ENCODE results near the gene SERAC1. TPM values are rescaled to one million over a fixed set of nuclear protein-coding genes. Genes with fewer than 3 reads are reported as not detected.
"Not testable (repeated sequence)": the region's sequence is repeated elsewhere in the genome, so short reads cannot be mapped to it uniquely, and the experiment has no call there.

SERAC1 gene
- total RNA-seq, 1 experiment from 2014 or later, result 7.6 TPM

- Mint-ChIP-seq H3K4me1 (peaks cover 23 to 35% of the 10 kb centered on the region in 2 experiments), H3K27ac (peak overlapping the region in 1 of 3 experiments; percentile 65; a peak in 2 of 7 replicates), H3K27me3 (ENCODE audit: low read depth) (peaks cover 12% of the 10 kb centered on the region), H3K9me3 (no peaks in the 10 kb centered on the region; a peak in 1 of 5 replicates), H3K36me3 (ENCODE audit: insufficient read depth in 1 of 3, low read depth in 3 of 3) (peaks cover 0 to 15% (median 3%) of the 10 kb centered on the region in 3 experiments; a peak in 4 of 7 replicates), H3K4me3 (no peak overlapping the region)
- Histone ChIP-seq H2BK12ac (ENCODE audit: insufficient read length, low read depth, low read length) (no peak overlapping the region), H3K23ac (ENCODE audit: insufficient read length, low read depth, low read length) (no peak overlapping the region), H4K8ac (replicated peaks; ENCODE audit: insufficient read length, low read depth, low read length) (no peak overlapping the region), H3K14ac (ENCODE audit: insufficient read depth, low read length) (no peak overlapping the region), H4K91ac (ENCODE audit: insufficient read length, low read depth, low read length) (no peak overlapping the region), H3K9me3 (ENCODE audit: control insufficient read depth, low read depth, low read length) (no peaks in the 10 kb centered on the region), H2BK20ac (ENCODE audit: low read depth, low read length, poor library complexity, severe bottlenecking) (no peak overlapping the region), H4K5ac (ENCODE audit: insufficient read length, low read depth, low read length) (no peak overlapping the region), H3T11ph (ENCODE audit: low read length) (no peak overlapping the region), H3K79me1 (ENCODE audit: insufficient read depth, low read depth, low read length, poor library complexity, severe bottlenecking) (no peaks in the 10 kb centered on the region), H3K9ac (ENCODE audit: extremely low read depth, insufficient read length, low read length) (no peak overlapping the region), H3K23me2 (ENCODE audit: insufficient read length, low read depth, low read length, poor library complexity, severe bottlenecking) (peaks cover 5% of the 10 kb centered on the region), H3K27me3 (ENCODE audit: insufficient read depth, low read length) (no peaks in the 10 kb centered on the region), H2BK120ac (ENCODE audit: low read depth, low read length, poor library complexity, severe bottlenecking) (no peak overlapping the region), H3K56ac (ENCODE audit: insufficient read length, low read depth, low read length) (no peak overlapping the region), H2AK5ac (ENCODE audit: insufficient read length, low read length) (no peak overlapping the region), H3K27ac (ENCODE audit: insufficient read length, low read depth, low read length) (peak overlapping the region; percentile 26), H2AFZ (ENCODE audit: low read length) (no peak overlapping the region), H4K20me1 (ENCODE audit: control insufficient read depth, insufficient read depth, insufficient read length) (no peaks in the 10 kb centered on the region), H3K18ac (ENCODE audit: insufficient read length, low read depth, low read length) (no peak overlapping the region), H3K4me2 (ENCODE audit: insufficient read depth, insufficient read length, low read length) (no peak overlapping the region), H3K79me2 (ENCODE audit: insufficient read depth, low read length) (no peaks in the 10 kb centered on the region), H2BK15ac (ENCODE audit: low read depth, low read length) (no peak overlapping the region), H3K4me1 (ENCODE audit: insufficient read depth, low read length) (peaks cover 6% of the 10 kb centered on the region; the same call in 1 of the 2 replicates), H2BK5ac (ENCODE audit: insufficient read length, low read length) (no peak overlapping the region), H3K4ac (ENCODE audit: low read depth, low read length) (no peak overlapping the region)
- no peak for TF ChIP-seq CTCF (conservative IDR thresholded peaks at IDR 0.05)
- no CpG with 5 or more reads among the region's 3 CpGs for WGBS (ENCODE audit: extremely low coverage, insufficient read length, low lambda C conversion rate)
- DNase-seq, result no peak
Observed at GRCh38 chr6:158170656-158171081, 2.6 kb upstream of the SERAC1 start.

- not testable (repeated sequence) for H4K91ac ChIP-seq (ENCODE audit: insufficient read length, low read depth, low read length); H2BK12ac ChIP-seq (ENCODE audit: insufficient read length, low read depth, low read length); H3K23ac ChIP-seq (ENCODE audit: insufficient read length, low read depth, low read length); H4K20me1 ChIP-seq (ENCODE audit: control insufficient read depth, insufficient read depth, insufficient read length); H4K5ac ChIP-seq (ENCODE audit: insufficient read length, low read depth, low read length); H2BK20ac ChIP-seq (ENCODE audit: low read depth, low read length, poor library complexity, severe bottlenecking); H3K9me3 ChIP-seq (ENCODE audit: control insufficient read depth, low read depth, low read length); H3K4me2 ChIP-seq (ENCODE audit: insufficient read depth, insufficient read length, low read length); H3K4me3 Mint-ChIP-seq; H3K4me1 ChIP-seq (ENCODE audit: insufficient read depth, low read length); H2BK15ac ChIP-seq (ENCODE audit: low read depth, low read length); H3K9me3 Mint-ChIP-seq; H4K8ac ChIP-seq (replicated peaks; ENCODE audit: insufficient read length, low read depth, low read length); H3K79me2 ChIP-seq (ENCODE audit: insufficient read depth, low read length); H3K9ac ChIP-seq (ENCODE audit: extremely low read depth, insufficient read length, low read length); H3K23me2 ChIP-seq (ENCODE audit: insufficient read length, low read depth, low read length, poor library complexity, severe bottlenecking); H3K18ac ChIP-seq (ENCODE audit: insufficient read length, low read depth, low read length); H3K27me3 ChIP-seq (ENCODE audit: insufficient read depth, low read length); H2AK5ac ChIP-seq (ENCODE audit: insufficient read length, low read length); H3K27ac Mint-ChIP-seq; H3K14ac ChIP-seq (ENCODE audit: insufficient read depth, low read length); H3K56ac ChIP-seq (ENCODE audit: insufficient read length, low read depth, low read length); H3K4ac ChIP-seq (ENCODE audit: low read depth, low read length); DNase-seq; H2BK5ac ChIP-seq (ENCODE audit: insufficient read length, low read length); H2AFZ ChIP-seq (ENCODE audit: low read length); H3T11ph ChIP-seq (ENCODE audit: low read length); H2BK120ac ChIP-seq (ENCODE audit: low read depth, low read length, poor library complexity, severe bottlenecking); H3K27ac ChIP-seq (ENCODE audit: insufficient read length, low read depth, low read length); H3K79me1 ChIP-seq (ENCODE audit: insufficient read depth, low read depth, low read length, poor library complexity, severe bottlenecking)
- Mint-ChIP-seq H3K36me3 (ENCODE audit: insufficient read depth in 1 of 3, low read depth in 3 of 3) (peaks cover 0 to 15% (median 3%) of the 10 kb centered on the region in 3 experiments; a peak in 4 of 7 replicates), H3K27me3 (ENCODE audit: low read depth) (peaks cover 18% of the 10 kb centered on the region), H3K4me1 (peaks cover 23 to 35% of the 10 kb centered on the region in 2 experiments)
- no CpG with 5 or more reads among the region's 6 CpGs for WGBS (ENCODE audit: extremely low coverage, insufficient read length, low lambda C conversion rate)
Observed at GRCh38 chr6:158169634-158170033, 1.6 kb upstream of the SERAC1 start.

Data from H9 (cell line).